ENCODE measurements around the gene CLSTN2.

DNA sequence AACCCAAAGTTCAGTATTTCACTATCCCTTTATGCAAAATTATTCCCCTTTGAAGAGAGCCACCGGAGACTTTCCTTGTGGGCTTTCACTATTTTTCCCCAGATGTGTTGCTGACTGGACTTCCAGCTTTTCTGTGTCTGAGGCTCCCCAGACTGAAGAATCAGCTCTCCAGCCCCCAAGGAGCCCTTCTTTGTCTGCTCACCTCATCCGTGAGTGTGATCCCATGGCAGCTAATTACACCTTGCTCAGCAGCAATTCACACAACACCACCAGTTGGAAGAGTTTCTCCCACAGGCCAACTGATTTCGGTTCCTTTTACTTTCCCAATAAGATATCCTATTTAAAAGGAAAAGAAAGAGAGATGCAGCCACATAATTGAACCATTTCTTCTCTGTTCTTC lies 493.4 kb downstream of the CLSTN2 start:
- TF ChIP-seq, protein P1, sequence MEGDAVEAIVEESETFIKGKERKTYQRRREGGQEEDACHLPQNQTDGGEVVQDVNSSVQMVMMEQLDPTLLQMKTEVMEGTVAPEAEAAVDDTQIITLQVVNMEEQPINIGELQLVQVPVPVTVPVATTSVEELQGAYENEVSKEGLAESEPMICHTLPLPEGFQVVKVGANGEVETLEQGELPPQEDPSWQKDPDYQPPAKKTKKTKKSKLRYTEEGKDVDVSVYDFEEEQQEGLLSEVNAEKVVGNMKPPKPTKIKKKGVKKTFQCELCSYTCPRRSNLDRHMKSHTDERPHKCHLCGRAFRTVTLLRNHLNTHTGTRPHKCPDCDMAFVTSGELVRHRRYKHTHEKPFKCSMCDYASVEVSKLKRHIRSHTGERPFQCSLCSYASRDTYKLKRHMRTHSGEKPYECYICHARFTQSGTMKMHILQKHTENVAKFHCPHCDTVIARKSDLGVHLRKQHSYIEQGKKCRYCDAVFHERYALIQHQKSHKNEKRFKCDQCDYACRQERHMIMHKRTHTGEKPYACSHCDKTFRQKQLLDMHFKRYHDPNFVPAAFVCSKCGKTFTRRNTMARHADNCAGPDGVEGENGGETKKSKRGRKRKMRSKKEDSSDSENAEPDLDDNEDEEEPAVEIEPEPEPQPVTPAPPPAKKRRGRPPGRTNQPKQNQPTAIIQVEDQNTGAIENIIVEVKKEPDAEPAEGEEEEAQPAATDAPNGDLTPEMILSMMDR (IDR thresholded peaks at IDR 0.05 in 2 of 3, conservative IDR thresholded peaks at IDR 0.05 in 1 of 3; ENCODE audit: borderline replicate concordance in 1 of 3, insufficient read depth in 1 of 3, low read depth in 2 of 3, low read length in 2 of 3) = no peak
- TF ChIP-seq FOSL1 (IDR thresholded peaks at IDR 0.05; ENCODE audit: low read depth) (no peak), EZH2 (IDR thresholded peaks at IDR 0.05) (no peak)
- TF ChIP-seq, protein P2, sequence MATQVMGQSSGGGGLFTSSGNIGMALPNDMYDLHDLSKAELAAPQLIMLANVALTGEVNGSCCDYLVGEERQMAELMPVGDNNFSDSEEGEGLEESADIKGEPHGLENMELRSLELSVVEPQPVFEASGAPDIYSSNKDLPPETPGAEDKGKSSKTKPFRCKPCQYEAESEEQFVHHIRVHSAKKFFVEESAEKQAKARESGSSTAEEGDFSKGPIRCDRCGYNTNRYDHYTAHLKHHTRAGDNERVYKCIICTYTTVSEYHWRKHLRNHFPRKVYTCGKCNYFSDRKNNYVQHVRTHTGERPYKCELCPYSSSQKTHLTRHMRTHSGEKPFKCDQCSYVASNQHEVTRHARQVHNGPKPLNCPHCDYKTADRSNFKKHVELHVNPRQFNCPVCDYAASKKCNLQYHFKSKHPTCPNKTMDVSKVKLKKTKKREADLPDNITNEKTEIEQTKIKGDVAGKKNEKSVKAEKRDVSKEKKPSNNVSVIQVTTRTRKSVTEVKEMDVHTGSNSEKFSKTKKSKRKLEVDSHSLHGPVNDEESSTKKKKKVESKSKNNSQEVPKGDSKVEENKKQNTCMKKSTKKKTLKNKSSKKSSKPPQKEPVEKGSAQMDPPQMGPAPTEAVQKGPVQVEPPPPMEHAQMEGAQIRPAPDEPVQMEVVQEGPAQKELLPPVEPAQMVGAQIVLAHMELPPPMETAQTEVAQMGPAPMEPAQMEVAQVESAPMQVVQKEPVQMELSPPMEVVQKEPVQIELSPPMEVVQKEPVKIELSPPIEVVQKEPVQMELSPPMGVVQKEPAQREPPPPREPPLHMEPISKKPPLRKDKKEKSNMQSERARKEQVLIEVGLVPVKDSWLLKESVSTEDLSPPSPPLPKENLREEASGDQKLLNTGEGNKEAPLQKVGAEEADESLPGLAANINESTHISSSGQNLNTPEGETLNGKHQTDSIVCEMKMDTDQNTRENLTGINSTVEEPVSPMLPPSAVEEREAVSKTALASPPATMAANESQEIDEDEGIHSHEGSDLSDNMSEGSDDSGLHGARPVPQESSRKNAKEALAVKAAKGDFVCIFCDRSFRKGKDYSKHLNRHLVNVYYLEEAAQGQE (IDR thresholded peaks at IDR 0.05; ENCODE audit: low read depth) = no peak

All from HCT116 (cell line).